Superior temporal gyrus (tissue), 1 donor: ENCODE data around the gene MCHR1.
"Not testable (repeated sequence)": the region's sequence is repeated elsewhere in the genome, so short reads cannot be mapped to it uniquely, and the experiment has no call there.

Experiments used
- DNase-seq: peaks from one replicate; pipeline ENCODE4 v3.0.0-alpha.2; 2016; ENCODE audit errors: extremely low spot score

Gene MCHR1

DNA sequence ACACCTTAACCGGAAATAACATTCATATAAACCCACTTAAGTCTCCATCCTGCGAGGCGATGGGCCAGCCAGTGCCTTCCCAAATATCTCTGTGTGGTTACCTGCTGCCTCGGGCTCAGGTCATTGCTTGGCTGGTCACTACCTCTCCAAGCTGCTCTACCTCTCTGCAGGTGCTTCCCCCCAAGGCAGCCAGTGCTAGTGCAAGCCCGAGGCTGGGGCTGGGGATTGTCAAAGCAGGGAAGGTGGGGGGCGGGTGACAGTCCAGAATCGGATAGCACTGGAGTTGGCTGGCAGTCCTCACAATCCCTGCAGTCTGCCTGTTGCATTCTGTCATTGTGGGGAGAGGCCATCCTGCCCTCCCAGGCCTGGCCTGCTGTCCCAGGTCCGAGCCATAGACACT is 11.1 kb downstream of the MCHR1 start:
- DNase-seq = no peak

DNA sequence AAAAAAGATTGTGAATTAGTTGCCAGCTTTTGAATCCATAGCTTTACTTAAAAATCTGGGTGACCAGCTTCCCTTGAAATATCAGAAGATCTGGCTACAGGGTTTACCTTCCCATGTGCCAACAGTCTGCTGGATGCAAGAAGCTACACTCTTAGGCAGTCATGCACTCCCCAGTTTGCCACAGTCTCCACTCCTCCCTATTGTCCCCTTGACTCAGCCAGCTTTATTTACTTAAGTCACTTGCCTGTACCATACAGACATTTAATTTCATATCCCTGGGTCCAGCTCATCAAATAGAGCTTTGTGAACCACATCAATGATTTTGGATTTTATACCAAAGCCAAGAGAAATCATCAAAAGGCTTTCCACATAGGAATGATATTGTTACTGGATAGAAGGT is 12.2 kb downstream of the MCHR1 start:
- no peak for DNase-seq

DNA sequence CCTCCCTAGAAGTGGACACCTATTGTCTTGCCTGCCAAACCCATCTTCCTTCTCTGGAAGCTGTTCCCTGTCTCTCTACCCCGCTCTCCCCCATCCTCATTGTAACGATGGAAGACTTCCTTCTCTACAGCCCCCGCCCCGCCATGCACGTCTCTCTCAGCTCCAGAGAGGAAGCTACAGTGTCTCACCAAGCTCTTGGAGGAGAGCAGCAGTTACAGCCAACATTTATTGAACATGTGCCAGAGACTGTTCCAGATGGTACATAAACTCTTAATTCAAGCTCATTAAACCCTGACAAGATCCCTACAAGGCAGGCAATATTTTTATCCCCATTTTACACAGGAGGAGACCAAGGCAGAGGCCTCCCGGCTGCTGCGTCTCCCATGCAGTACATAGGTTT is 15.1 kb downstream of the MCHR1 start:
- no peak for DNase-seq

DNA sequence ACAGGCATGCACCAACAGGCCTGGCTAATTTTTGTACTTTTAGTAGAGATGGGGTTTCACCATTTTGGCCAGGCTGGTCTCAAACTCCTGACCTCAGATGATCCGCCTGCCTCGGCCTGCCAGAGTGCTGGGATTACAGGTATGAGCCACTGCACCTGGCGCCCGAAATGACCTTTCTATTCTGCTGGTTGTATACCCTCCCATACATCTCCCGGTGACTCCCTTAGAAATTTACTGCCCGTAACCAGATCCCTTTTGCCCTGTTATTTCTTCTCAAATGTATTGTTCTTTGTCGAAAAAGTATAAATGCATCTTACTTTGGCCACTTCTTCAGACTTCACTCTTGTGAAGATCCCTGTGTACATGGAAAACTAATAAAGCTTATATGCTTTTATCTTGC is 22.0 kb downstream of the MCHR1 start:
- DNase-seq = no peak

DNA sequence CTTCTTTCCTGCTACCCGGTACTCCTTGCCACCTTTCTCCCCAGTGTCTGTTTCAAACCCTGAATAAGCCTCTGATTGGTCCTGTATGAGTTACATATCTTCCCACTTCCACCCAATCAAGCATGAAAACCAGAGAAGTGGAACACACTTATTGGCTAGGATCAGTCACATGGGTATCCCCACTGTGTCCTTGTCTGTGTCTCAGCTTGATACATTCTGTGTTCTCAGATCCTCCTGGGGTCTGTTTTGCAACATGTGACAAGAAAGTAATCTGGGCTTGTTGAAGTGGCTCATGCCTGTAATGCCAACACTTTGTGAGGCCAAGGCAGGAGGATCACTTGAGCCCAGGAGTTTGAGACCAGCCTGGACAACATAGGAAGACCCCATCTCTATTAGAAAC is 23.9 kb downstream of the MCHR1 start:
- DNase-seq = no peak

DNA sequence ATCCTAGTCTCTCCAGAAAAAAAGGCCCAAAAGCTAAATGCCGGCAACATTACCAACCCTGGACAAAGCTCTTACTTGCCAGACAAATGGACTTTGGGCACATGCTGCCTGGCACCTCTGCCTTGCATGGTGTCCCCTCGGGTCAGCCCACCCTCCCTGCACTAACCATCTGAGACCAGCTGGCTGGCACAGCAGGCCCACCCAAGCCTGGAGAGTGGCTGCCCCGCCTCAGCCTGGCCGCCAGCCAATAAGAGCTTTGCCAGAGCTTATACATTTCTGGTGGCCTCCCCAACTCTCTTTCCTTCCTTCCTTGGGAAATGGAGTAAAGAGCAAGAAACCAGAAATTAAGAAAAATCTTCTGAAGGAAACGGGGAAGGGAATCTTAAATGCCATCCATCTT is 24.5 kb downstream of the MCHR1 start:
- DNase-seq = no peak

DNA sequence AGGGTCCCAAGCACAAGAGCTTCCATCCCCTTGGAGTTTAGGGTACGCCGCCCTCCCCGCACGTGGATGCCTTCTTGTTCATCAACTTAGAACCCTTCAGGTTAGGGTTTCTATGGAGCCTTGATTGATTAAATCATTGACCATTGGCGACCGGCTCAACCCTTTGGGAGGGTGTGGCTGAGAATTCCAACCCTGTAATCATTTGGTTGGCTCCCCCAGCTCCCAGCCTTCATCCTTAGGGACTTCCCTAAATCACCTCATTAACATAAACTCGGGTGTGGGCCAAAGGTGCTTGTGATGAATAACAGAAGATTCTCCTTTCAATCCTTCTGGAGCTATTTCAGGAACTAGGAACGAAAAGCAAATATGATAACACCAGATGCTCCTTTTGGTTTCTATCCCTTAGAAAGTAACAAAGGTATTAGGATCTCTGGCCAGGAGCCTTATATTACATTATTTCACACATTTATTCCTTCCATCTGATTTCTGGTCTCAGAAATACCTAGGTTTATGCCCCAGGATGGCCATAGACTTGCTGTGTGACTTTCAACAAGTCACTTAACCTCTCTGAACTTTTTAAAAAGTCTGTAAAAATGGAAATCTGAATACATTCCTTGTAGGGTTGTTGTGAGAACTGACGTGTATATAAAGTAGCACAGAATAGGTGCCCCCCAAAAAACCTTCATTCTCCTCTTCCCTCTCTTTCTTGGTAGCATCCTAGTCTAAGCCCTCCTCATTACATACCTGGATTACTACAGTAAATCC is 26.8 kb downstream of the MCHR1 start:
- DNase-seq = no peak

DNA sequence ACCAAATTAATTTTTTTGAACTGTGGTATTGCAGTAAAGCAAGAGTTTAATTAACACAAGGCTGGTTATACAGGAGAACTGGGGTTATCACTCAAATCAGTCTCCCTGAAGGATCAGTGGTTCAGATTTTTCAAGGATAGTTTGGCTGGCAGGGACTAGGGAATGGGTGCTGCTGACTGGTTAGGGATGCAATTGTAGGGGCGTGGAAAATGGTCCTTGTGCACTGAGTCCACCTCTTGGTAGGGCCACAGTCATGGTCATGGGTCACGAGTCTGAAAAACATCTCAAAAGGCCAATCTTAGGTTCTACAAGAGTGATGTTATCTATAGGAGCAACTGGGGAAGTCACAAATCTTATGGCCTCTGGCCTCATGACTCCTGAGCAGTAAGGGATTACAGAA is 27.9 kb downstream of the MCHR1 start:
- DNase-seq = no peak

DNA sequence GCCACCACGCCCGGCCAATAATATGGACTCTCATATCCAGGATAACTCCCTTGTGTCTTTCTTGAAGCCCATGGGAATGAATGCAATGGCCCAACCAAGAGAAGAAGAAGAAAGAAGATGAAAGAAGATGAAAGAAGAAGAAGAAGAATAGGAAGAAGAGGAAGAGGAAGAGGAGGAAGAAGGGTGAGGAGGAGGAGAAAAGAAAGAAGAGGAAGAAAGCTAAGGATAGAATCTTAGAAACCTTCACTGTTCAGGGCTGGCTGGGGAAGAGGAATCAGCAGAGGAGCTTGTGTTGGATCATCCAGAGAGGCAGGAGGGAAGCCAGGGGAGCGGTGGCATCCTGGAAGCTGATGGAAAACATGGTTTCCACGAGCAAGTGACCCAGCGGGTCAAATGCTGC is 28.9 kb downstream of the MCHR1 start:
- no peak for DNase-seq

DNA sequence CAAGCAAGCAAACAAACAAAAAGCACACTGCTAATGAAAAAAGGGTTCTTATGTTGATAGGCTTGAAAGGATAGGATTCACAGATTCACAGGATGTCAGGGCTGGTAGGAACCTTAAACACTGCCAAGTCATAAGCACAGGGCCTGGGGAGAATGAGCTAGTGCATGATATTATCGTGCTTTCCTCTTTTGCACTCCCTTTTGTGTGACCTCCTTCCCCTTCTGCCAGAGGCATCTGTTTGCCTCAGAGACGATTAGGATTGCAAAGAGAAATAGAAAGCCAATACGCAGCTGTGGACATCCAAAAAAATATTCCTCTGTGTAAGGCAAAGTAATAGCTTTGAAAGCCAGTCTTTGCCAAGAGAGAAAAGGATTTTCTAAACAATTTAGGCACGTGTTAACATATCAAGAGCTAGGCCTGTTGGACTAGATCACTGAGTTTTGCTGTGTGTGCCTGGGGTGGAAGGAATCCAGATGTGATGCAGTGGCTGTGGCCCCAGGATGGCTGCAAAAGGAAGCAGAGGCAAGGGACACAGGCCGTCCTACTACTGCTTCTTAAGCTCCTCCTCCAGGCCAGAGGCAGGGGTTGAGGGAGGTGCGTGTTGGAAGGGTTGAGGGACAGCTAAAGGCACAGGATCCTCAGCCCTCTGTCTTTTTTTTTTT is 30.6 kb downstream of the MCHR1 start:
- DNase-seq = peak; percentile 15

DNA sequence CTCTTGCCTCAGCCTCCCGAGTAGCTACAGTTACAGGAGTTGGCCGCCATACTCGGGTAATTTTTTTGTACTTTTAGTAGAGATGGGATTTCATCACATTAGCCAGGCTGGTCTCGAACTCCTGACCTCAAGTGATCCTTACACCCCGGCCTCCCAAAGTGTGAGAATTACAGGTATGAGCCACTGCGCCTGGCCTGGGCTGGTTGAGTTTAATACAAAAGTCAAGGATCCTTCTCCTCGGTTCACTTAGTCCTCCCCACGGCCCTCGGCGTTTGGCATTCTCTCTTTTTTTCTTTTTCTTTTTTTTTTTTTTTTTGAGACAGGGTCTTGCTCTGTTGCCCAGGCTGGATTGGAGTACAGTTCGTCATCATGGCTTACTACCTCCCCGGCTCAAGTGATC is 33.0 kb downstream of the MCHR1 start:
- DNase-seq = no peak

DNA sequence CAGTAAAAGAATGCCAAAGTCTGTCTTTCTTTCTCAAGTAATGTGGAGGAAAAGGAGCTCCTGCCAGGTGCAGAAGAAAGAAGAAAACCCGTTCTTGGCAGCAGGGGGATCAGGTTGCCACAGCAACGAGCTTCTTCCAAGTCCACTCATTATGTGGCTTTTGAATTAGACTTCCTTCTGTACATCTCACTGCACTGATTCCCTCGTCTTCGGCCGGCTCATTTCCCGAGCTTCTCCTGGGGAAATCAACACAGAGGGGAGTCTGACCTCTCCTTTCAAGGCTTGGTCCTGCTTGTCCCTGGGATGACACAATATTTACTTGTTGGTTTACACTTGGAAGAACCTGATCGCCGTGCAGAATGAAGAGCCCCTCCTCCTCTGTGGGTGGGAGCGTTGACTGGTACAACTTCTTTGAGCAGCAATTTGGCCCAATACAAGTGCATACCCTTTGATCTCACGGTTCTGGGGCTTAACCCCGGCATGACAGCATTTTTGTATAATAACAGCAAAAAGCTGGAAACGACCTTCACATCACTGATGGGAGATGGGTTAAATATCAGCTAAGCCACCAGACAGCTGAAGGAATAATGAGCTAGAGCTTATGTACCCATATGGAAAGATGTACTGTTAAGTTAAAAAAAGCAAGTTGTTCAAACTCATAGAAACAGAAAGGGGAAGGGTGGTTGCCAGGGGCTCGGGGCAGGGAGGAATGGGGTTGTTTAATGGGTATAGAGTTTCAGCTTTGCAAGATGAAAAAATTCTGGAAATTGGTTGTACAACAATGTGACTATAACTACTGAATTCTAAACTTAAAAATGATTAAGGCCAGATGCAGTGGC is 35.4 kb downstream of the MCHR1 start:
- peak; percentile 62 for DNase-seq

DNA sequence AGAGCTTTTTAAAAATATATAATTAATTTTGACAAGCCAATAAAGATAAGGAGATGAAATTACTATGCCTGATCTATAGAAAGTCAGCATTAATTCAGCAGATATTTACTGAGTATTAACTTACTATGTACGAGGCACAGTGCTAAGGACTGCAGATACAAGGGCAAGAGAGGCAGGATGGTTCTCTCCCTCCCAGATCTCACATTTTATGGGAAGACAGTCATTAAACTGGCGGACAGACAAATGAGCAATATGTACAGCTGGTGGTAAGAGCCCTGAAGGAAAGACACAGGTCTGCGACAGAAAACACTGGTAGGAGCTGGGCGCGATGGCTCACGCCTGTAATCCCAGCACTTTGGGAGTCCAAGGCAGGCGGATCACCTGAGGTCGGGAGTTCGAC is 36.8 kb downstream of the MCHR1 start:
- DNase-seq = no peak

DNA sequence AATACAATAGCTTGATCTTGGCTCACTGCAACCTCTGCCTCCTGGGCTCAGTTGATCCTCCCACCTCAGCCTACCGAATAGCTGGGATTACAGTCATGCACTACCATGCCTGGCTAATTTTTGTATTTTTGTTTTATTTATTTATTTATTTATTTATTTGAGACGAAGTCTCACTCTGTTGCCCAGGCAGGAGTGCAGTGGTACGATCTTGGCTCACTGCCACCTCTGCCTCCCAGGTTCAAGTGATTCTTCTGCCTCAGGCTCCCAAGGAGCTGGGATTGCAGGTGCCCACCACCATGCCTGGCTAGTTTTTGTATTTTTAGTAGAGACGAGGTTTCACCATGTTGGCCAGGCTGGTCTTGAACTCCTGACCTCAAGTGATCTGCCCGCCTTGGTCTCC is 38.4 kb downstream of the MCHR1 start:
- DNase-seq = not testable (repeated sequence)

DNA sequence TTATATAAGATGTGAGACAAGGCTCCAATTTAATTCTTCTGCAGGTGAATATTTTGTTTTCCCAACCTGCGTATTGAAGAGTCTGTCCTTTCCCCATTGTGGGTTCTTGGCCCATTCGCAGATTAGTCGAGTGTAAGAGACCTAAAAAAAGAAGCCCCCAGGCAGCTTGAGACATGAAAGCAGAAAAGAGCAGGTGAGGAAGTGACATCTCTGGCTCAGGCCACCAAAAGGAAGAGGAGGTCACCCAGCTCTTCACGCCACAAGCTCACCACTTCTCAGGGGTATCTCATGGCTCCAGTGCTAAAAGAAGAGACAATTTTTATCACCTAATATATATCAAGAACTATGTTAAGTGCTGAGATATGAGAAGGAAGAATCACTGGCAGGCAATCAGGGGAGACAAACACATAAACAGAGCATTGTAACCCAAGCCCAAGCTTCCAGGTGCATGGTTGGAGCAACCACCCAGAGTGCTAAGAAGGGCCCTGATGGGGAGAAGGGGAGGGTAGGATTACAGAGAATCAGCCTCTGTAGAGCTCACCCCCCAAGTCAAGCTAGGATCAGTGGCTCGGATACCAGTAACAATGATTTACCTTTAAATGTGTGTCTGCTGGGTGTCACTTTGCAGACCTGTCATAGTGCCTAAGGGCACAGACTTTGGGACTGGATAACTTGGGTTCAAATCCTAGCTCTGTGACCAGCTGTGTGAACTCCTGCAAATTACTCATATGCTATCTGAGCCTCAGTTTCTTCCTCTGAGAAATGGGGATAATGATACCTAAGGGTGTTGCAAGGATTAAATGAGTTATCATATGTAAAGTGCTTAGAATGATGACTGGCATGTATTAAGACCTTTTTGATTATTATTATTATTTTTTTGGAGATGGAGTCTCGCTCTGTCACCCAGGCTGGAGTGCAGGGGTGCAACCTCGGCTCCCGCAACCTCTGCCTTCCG is 39.2 kb downstream of the MCHR1 start:
- no peak for DNase-seq

DNA sequence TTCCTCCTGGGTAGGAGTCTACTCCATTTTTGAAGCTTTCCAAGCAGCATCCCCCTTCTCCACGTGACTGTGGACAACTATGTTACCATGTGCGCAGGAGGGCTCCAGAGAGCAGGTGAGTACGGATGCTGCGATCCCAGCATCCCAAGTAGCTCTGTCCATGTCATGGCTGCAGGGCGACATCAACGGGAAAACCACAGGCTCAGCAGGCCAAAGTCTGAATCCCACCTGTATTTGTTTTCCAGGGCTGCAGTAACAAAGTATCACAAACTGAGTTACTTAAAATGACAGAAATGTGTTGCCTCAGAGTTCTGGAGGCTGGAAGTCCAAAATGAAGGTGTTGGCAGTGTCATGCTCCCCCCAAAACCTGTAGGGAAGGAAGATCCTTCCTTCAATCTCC is 40.3 kb downstream of the MCHR1 start:
- DNase-seq = no peak

DNA sequence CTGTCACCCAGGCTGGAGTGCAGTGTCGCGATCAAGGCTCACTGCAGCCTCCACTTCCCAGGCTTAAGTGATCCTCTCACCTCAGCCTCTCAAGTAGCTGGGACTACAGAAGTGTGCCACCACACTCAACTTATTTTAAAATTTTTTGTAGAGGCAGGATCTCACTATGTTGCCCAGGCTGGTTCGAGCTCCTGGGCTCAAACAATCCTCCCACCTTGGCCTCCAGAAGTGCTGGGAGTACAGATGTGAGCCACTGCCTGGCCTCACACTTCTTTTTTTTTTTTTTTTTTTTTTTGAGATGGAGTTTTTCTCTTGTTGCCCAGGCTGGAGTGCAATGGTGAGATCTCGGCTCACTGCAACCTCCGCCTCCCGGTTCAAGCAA is 40.9 kb downstream of the MCHR1 start:
- DNase-seq = not testable (repeated sequence)

DNA sequence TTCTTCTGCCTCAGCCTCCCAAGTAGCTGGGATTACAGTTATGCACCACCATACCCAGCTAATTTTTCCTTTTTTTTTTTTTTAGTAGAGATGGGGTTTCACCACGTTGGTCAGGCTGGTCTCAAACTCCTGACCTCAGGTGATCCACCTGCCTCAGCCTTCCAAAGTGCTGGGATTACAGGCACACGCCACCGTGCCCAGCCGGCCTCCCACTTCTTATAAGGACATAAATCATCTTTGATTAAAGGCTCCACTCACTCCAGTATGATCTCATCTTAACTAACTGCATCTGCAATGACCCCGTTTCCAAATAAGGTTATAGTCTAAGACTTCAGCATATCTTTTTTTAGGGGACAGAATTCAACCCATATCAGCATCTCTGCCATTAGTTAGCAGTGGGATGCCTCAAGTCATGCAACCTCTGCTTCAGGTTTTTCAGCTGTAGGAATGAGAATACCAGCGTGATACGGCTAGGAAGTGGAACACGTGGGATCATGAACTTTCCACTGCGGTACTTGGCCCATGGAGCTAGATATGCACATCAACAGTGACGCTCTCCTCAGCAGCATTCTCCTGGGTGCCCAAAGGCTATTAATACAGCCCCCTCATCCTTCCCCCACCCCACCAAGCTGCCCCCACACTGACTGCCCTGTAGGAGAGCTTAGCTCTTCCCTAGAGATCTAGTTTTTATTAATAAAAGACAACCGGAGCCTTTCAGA is 41.4 kb downstream of the MCHR1 start:
- no peak for DNase-seq

DNA sequence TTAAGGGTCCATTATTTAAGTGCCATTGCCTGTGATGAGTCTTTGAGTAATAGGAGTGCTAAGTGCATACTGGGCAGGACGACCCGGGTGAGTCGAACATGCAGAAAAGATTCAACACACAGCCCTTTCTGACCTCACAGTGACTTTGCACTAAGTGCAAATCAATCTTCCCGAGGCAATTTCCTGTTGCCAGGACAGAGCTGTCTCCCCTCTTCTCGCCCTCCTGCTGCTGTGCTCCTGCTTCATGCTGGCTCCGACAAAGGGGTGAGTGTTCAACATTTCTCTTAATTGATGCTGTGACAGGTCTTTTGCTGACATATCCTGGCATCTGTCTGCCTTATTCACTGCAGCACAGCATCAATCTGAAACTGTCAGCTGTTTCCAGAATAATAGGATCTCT is 42.0 kb downstream of the MCHR1 start:
- no peak for DNase-seq

DNA sequence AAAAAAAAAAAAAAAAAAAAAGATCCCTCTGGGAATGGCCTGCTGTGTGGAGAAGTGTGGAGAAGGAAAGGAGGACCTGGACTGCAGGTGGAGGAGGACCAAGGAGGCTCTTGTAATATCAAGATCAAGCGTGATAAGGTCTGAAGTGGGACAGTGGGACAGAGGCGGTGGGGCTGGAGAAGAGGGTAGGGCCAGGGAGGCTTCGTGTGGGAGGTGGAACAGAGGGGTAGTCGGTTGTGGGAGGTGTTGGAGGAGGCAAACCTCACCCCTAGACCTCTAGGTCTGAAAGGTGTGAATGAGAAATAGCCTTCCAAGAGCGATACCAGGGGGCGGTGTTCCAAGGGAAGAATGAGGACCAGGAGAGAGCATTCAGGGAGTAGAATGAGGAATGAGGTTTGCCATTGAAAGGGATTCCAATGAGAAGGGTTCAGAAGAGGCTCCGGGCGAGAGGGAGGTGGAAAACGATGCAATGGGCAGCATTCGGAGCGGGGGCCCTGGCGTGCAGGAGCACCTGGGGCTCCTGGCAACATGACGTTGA is 44.2 kb downstream of the MCHR1 start:
- no peak for DNase-seq

DNA sequence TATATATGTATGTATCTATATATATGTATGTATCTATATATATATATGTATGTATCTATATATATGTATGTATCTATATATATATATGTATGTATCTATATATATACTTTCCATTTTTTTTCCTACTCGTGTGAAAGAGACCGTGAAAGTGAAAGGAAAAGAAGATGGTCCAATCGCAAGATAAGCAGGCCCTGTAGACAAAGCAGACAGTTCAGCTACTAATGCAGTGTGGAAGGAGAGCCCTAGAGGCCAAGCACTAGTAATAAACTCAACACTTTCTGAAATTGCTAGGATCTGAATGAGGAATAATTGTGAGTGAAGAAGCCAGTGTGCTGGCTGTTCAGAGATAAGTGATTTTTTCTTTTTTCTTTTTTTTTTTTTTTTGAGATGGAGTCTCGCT is 47.2 kb downstream of the MCHR1 start:
- no peak for DNase-seq
